Islet of Langerhans (tissue), 1 donor: Measurements from ENCODE around the gene GPR55.

Experiments
- FAIRE-seq: peaks from one replicate; lab custom pipeline; 2011; peaks lifted over from hg19 to GRCh38; lab: Jason Lieb, UNC

GPR55 gene

GRCh38 chr2:230900336-230900995 is 24.6 kb downstream of the GPR55 start:
- FAIRE-seq: no peak

- FAIRE-seq: no peak
Measured at GRCh38 chr2:230899786-230900185, 25.3 kb downstream of the GPR55 start.

GRCh38 chr2:230899287-230899686 is 25.8 kb downstream of the GPR55 start:
- no peak for FAIRE-seq

- no peak for FAIRE-seq
Measured at GRCh38 chr2:230898713-230899091, 26.3 kb downstream of the GPR55 start.

- FAIRE-seq: no peak
Measured at GRCh38 chr2:230898016-230898712, 26.9 kb downstream of the GPR55 start.

GRCh38 chr2:230896346-230897115 is 28.5 kb downstream of the GPR55 start:
- no peak for FAIRE-seq

GRCh38 chr2:230895536-230896345 is 29.3 kb downstream of the GPR55 start:
- no peak for FAIRE-seq

- no peak for FAIRE-seq
Measured at GRCh38 chr2:230893841-230894781, 30.9 kb downstream of the GPR55 start.

GRCh38 chr2:230893338-230893737 is 31.7 kb downstream of the GPR55 start:
- FAIRE-seq: no peak

- no peak for FAIRE-seq
Measured at GRCh38 chr2:230891509-230891908, 33.5 kb downstream of the GPR55 start.

- no peak for FAIRE-seq
Measured at GRCh38 chr2:230891064-230891463, 34.0 kb downstream of the GPR55 start.

GRCh38 chr2:230890646-230891045 is 34.4 kb downstream of the GPR55 start:
- FAIRE-seq: no peak

- no peak for FAIRE-seq
Measured at GRCh38 chr2:230889911-230890601, 35.0 kb downstream of the GPR55 start.

GRCh38 chr2:230888824-230889400 is 36.1 kb downstream of the GPR55 start:
- no peak for FAIRE-seq

- no peak for FAIRE-seq
Measured at GRCh38 chr2:230887342-230887741, 37.7 kb downstream of the GPR55 start.

- FAIRE-seq: no peak
Measured at GRCh38 chr2:230886671-230887071, 38.4 kb downstream of the GPR55 start.

- FAIRE-seq: no peak
Measured at GRCh38 chr2:230886206-230886605, 38.8 kb downstream of the GPR55 start.

GRCh38 chr2:230885463-230886130 is 39.4 kb downstream of the GPR55 start:
- FAIRE-seq: peak; percentile 45

- FAIRE-seq: no peak
Measured at GRCh38 chr2:230881840-230882239, 43.2 kb downstream of the GPR55 start.

GRCh38 chr2:230879891-230880290 is 45.2 kb downstream of the GPR55 start:
- FAIRE-seq: no peak
